Left ventricle myocardium inferior (tissue), 1 donor: ENCODE measurements around the gene ELFN1. TPM values are rescaled to one million over a fixed set of nuclear protein-coding genes. Genes with fewer than 3 reads are reported as not detected.

Source experiments
- DNase-seq: peaks from one replicate; pipeline ENCODE4 v3.0.0-alpha.2; 2020
- H3K27ac ChIP-seq: fragments of 200-600 bp; replicated peaks from 2 replicates; pipeline ENCODE4 v1.8.0; 2021
- H3K27me3 ChIP-seq: fragments of 200-600 bp; 2 replicates; pipeline ENCODE4 v1.8.0; 2021; ENCODE audit warnings: low read depth
- H3K36me3 ChIP-seq: fragments of 200-600 bp; 2 replicates; pipeline ENCODE4 v1.8.0; 2021
- H3K4me1 ChIP-seq: fragments of 200-600 bp; 2 replicates; pipeline ENCODE4 v1.8.0; 2021
- H3K4me3 ChIP-seq: fragments of 200-600 bp; 2 replicates; pipeline ENCODE4 v1.8.0; 2021; ENCODE audit warnings: mild to moderate bottlenecking, moderate library complexity
- H3K9me3 ChIP-seq: fragments of 200-600 bp; replicated peaks from 2 replicates; pipeline ENCODE4 v1.8.0; 2021
- intact Hi-C: fragments of 100-400 bp; cut with micrococcal nuclease; formaldehyde crosslinking; loops from one replicate; pipeline ENCODE4 v1.11.0; 2022
- total RNA-seq: library from RNA; stranded (reverse); fragmentation: NEBNext Ultra II Directional; extraction: Animal tissue kit (Norgen Biotek cat#: 25700); gene quantifications from one replicate; pipeline ENCODE4 v1.2.1, GENCODE V29; 2021
- TF ChIP-seq, protein P1 (sequence below): fragments of 200-600 bp; IDR thresholded peaks from 2 replicates; pipeline ENCODE4 v1.8.0; 2021; ENCODE audit warnings: antibody characterized with exemption, mild to moderate bottlenecking, borderline replicate concordance
- donor health status: DM: no; HTN: yes; CAD: no; lungs with severe emphysema.

Gene ELFN1
- total RNA-seq, 1 donor from 2014 or later: 10.5 TPM

DNA sequence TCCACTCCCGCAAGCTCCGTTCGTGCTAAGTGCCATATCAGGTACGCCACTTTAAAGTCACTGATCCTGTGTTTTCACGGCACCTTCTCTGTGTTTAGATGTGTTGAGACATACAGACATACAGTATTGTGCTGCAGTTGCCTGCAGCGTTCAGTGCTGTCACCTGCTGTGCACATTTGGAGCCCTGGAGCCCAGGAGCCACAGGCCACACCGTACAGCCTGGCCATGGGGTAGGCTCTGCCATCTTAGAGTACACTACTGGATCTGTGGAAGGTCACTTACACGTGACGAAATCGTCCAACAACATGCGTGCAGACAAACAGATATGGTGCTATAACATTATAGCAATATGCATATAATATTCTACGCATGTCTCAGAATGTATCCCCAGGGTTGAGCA lies 111.3 kb downstream of the ELFN1 start:
- H3K36me3 ChIP-seq: no peaks in the 10 kb centered on the region
- no peaks in the 10 kb centered on the region for H3K4me1 ChIP-seq
- intact Hi-C loops: no loop called here
- H3K27ac ChIP-seq: no peak overlapping the region
- DNase-seq: no peak
- peaks cover 23% of the 10 kb centered on the region for H3K9me3 ChIP-seq
- TF ChIP-seq, protein P1, sequence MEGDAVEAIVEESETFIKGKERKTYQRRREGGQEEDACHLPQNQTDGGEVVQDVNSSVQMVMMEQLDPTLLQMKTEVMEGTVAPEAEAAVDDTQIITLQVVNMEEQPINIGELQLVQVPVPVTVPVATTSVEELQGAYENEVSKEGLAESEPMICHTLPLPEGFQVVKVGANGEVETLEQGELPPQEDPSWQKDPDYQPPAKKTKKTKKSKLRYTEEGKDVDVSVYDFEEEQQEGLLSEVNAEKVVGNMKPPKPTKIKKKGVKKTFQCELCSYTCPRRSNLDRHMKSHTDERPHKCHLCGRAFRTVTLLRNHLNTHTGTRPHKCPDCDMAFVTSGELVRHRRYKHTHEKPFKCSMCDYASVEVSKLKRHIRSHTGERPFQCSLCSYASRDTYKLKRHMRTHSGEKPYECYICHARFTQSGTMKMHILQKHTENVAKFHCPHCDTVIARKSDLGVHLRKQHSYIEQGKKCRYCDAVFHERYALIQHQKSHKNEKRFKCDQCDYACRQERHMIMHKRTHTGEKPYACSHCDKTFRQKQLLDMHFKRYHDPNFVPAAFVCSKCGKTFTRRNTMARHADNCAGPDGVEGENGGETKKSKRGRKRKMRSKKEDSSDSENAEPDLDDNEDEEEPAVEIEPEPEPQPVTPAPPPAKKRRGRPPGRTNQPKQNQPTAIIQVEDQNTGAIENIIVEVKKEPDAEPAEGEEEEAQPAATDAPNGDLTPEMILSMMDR: no peak
- H3K27me3 ChIP-seq: peaks cover 8% of the 10 kb centered on the region
- no peak overlapping the region for H3K4me3 ChIP-seq

DNA sequence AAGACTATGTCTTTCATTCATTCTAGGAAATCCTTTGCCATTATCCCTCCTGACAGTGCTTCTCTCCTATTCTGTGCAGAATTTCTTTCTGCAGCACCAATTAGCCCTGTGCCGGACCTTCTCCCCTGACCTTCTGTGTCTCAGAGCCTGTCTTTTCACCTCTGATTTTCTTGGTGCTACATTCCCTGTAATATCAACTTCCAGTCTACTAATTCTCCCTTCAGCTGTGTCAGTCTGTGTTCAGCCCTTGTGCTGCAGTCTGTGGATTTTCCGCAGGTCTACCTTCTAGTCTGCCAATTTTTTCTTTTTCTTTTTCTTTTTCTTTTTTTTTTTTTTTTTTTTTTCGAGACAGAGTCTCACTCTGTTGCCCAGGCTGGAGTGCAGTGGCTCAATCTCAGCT lies 115.8 kb downstream of the ELFN1 start:
- Histone ChIP-seq H3K36me3 (no peaks in the 10 kb centered on the region), H3K27me3 (peaks cover 15% of the 10 kb centered on the region), H3K4me1 (no peaks in the 10 kb centered on the region), H3K27ac (no peak overlapping the region), H3K4me3 (no peak overlapping the region), H3K9me3 (peaks cover 16% of the 10 kb centered on the region)
- no peak for DNase-seq
- intact Hi-C loops: no loop called here
- TF ChIP-seq, protein P1: no peak

DNA sequence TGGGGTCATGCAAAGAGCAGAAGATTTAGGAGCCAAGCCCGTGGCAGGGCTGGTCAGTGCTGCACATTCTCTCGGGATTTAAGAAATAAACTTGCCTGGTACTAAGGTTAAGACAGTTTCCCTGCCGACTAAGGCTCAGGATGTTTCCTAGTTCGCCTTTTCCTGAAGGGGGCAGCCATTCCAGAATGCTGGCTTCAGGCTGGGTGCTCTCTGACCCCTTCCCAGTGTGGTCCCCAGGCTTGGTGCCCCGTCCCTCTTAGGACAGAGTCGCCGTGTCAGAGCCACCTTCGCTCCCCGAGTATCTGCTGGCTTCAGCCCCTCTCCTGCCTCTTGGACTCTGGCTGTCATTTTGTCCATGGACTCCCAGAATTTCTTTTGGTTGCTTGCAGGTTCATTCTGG lies 117.2 kb downstream of the ELFN1 start:
- Histone ChIP-seq H3K4me3 (no peak overlapping the region), H3K36me3 (no peaks in the 10 kb centered on the region), H3K9me3 (peaks cover 28% of the 10 kb centered on the region), H3K27me3 (peaks cover 15% of the 10 kb centered on the region), H3K27ac (no peak overlapping the region), H3K4me1 (no peaks in the 10 kb centered on the region)
- no peak for DNase-seq
- TF ChIP-seq, protein P1: no peak
- intact Hi-C loops: no loop called here

DNA sequence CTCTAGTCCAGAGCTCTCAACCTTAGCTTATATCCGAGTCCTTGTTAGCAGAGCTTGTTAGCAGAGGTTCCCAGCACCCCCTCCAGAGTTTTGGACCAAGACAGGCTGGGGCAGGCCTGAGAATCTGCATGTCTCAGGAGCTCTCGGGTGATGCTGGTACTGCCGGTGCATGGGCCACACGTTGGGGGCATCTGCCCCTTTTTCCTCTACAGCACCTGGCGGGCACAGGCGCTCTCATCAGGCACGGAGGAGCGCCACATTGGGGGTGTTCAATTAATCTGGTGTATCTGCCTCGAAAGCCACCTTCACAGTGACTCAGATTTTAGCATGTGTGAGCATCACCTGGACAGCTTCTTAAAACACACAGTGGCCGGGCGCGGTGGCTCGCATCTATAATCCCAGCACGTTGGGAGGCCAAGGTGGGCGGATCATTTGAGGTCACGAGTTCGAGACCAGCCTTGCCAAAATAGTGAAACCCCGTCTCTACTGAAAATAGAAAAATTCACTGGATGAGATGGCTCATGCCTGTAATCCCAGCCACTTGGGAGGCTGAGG lies 117.7 kb downstream of the ELFN1 start:
- Histone ChIP-seq H3K4me1 (no peaks in the 10 kb centered on the region), H3K36me3 (no peaks in the 10 kb centered on the region)
- intact Hi-C loops: no loop called here

DNA sequence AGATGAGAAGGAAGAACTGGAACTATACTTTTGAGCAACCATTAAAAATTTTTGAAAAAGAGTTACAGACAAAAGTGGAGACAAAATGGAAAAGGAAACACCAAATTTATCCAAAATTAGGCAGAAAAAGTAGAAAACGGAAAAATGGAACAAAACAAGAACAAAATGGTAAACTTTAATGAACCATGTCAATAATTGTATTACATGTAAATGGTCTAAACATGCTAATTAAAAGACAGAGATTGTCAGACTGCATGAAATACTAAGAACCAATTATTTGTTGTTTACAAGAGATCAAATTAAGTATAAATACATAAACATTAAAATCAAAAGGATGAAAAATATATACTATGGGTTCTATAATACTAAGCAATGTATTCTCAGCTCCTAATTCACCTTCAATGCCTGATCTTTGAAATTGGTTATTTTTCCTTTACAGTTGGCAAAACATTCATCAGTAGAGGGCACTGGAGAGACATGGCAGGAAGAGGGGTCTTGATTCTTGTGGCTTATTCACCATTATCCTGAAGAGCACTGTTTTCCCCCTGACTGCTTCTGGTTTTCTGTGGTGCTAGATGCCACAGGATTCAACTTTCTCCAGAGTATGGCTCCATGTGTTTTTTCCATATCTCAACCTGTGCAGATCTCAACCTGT lies 124.9 kb downstream of the ELFN1 start:
- TF ChIP-seq, protein P1: no peak
- H3K4me3 ChIP-seq: no peak overlapping the region
- no peaks in the 10 kb centered on the region for H3K36me3 ChIP-seq
- no peaks in the 10 kb centered on the region for H3K4me1 ChIP-seq
- no peak for DNase-seq
- H3K9me3 ChIP-seq: peaks cover 50% of the 10 kb centered on the region
- peaks cover 9% of the 10 kb centered on the region for H3K27me3 ChIP-seq
- intact Hi-C loops: no loop called here
- no peak overlapping the region for H3K27ac ChIP-seq

More for the DNA sequence above, 117.7 kb downstream of the ELFN1 start:
- no peak for DNase-seq
- Histone ChIP-seq H3K27ac (no peak overlapping the region), H3K4me3 (no peak overlapping the region), H3K9me3 (peaks cover 34% of the 10 kb centered on the region), H3K27me3 (peaks cover 15% of the 10 kb centered on the region)
- TF ChIP-seq, protein P1: no peak

Other genes with a start within 250 kb of the ELFN1 start
- gene MICALL2, start 210.8 kb upstream of the ELFN1 start, total RNA-seq: 8.3 TPM
- gene INTS1, start 165.9 kb upstream of the ELFN1 start, total RNA-seq: 29.9 TPM
- 76.5 TPM for gene MAFK, start 139.6 kb upstream of the ELFN1 start, total RNA-seq
- 0.36 TPM for gene TMEM184A, start 114.1 kb upstream of the ELFN1 start, total RNA-seq
- gene PSMG3, start 100.2 kb upstream of the ELFN1 start, total RNA-seq: 11.2 TPM